ENCODE data around the gene ARHGAP15. TPM values are rescaled to one million over a fixed set of nuclear protein-coding genes. Genes with fewer than 3 reads are reported as not detected.

ARHGAP15 gene
- total RNA-seq, 1 donor from 2014 or later = 7.0 TPM

- Histone ChIP-seq H3K9me3 (replicated peaks) (no peaks in the 10 kb centered on the region), H3K36me3 (no peaks in the 10 kb centered on the region), H3K4me3 (no peak overlapping the region), H3K27ac (replicated peaks) (no peak overlapping the region), H3K4me1 (no peaks in the 10 kb centered on the region), H3K27me3 (ENCODE audit: low read depth) (peaks cover 9% of the 10 kb centered on the region)
- no peak for TF ChIP-seq CTCF (IDR thresholded peaks at IDR 0.05; ENCODE audit: borderline replicate concordance)
- DNase-seq = no peak
- intact Hi-C loops (cut with micrococcal nuclease) = no loop called here
Observed at GRCh38 chr2:143157418-143157817, 28.2 kb downstream of the ARHGAP15 start.

GRCh38 chr2:143158098-143158497 is 28.9 kb downstream of the ARHGAP15 start:
- intact Hi-C loops (cut with micrococcal nuclease) = no loop called here
- DNase-seq = no peak
- H3K4me1 ChIP-seq = no peaks in the 10 kb centered on the region
- H3K36me3 ChIP-seq = no peaks in the 10 kb centered on the region
- peaks cover 9% of the 10 kb centered on the region for H3K27me3 ChIP-seq (ENCODE audit: low read depth)
- TF ChIP-seq CTCF (IDR thresholded peaks at IDR 0.05; ENCODE audit: borderline replicate concordance) = no peak
- H3K27ac ChIP-seq (replicated peaks) = no peak overlapping the region
- H3K9me3 ChIP-seq (replicated peaks) = no peaks in the 10 kb centered on the region
- no peak overlapping the region for H3K4me3 ChIP-seq

- no peak for TF ChIP-seq CTCF (IDR thresholded peaks at IDR 0.05; ENCODE audit: borderline replicate concordance)
- Histone ChIP-seq H3K27me3 (ENCODE audit: low read depth) (peaks cover 9% of the 10 kb centered on the region), H3K9me3 (replicated peaks) (no peaks in the 10 kb centered on the region), H3K36me3 (no peaks in the 10 kb centered on the region), H3K4me3 (no peak overlapping the region), H3K27ac (replicated peaks) (no peak overlapping the region), H3K4me1 (no peaks in the 10 kb centered on the region)
- no peak for DNase-seq
- intact Hi-C loops (cut with micrococcal nuclease) = no loop called here
Observed at GRCh38 chr2:143158551-143159485, 29.6 kb downstream of the ARHGAP15 start.

GRCh38 chr2:143159486-143159840 is 30.2 kb downstream of the ARHGAP15 start:
- Histone ChIP-seq H3K27ac (replicated peaks) (no peak overlapping the region), H3K4me1 (no peaks in the 10 kb centered on the region), H3K4me3 (no peak overlapping the region), H3K27me3 (ENCODE audit: low read depth) (peaks cover 9% of the 10 kb centered on the region), H3K36me3 (no peaks in the 10 kb centered on the region), H3K9me3 (replicated peaks) (no peaks in the 10 kb centered on the region)
- intact Hi-C loops (cut with micrococcal nuclease) = no loop called here
- no peak for TF ChIP-seq CTCF (IDR thresholded peaks at IDR 0.05; ENCODE audit: borderline replicate concordance)
- DNase-seq = no peak

GRCh38 chr2:143160732-143161707 is 31.8 kb downstream of the ARHGAP15 start:
- H3K9me3 ChIP-seq (replicated peaks) = no peaks in the 10 kb centered on the region
- no peak for TF ChIP-seq CTCF (IDR thresholded peaks at IDR 0.05; ENCODE audit: borderline replicate concordance)

More at GRCh38 chr2:143160732-143161707, 31.8 kb downstream of the ARHGAP15 start:
- intact Hi-C loops (cut with micrococcal nuclease) = no loop called here
- Histone ChIP-seq H3K27me3 (ENCODE audit: low read depth) (peaks cover 9% of the 10 kb centered on the region), H3K4me3 (no peak overlapping the region), H3K4me1 (no peaks in the 10 kb centered on the region), H3K36me3 (no peaks in the 10 kb centered on the region), H3K27ac (replicated peaks) (no peak overlapping the region)
- no peak for DNase-seq
